Measurements from ENCODE around the gene APOM.

APOM gene

DNA sequence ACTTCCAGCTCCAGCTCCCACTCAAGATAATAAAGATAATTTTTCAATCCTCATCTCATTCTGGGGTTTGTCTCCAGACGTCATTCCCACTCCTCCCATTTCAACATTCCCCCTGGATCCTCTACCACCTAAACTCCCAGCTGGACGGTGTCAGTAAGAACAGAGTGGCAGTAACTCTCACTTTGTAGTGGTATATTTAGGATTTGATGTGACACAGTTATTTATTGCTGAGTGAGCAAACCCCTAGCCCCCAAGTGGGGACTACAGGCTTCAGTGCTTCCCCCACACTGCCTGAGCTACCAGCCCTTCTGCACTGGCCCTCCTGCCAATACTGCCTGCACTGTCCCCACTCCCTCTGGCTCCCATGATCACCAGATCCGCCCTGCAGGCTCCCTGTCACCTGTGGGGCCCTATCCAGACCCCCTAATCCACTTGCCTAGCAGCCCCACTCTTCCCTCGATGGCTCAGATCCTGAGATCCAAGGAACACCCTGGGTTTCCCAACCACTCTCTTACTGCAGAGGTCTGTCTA, 2.5 kb downstream of the APOM start:
- no peak for DNase-seq (ENCODE audit: low spot score)

DNA sequence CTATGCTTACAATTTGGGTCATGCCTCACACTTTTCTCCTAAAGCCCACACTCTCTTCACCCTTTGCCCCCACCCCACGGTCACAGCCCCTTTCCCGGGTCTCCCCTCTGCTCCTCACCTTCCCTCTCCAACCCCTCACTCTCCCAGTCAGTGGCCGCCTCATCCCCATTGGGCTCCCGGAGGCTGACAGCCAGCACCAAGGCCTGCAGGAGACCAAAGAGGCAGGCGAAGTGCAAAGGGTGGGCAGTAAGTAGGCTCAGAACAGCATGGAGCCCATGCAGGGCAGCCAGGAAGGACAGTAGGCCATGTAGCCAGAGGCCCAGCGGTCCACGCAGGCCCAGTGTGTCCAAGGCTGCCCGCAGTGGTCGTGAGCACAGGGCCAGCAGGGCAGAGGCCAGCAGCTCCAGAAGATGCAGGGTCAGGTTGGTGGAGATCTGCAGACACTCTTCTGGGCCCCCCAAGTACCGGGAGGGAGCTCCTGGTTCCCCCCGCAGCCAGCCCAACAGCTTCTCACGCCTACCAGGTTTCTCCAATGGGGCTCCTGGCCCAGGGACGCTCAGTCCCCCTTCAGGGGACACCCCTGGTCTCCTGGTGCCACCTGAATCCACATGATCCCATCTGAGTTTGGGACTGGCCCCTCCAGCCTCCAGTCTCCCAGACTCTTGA, 3.4 kb downstream of the APOM start:
- no peak for DNase-seq (ENCODE audit: low spot score)

DNA sequence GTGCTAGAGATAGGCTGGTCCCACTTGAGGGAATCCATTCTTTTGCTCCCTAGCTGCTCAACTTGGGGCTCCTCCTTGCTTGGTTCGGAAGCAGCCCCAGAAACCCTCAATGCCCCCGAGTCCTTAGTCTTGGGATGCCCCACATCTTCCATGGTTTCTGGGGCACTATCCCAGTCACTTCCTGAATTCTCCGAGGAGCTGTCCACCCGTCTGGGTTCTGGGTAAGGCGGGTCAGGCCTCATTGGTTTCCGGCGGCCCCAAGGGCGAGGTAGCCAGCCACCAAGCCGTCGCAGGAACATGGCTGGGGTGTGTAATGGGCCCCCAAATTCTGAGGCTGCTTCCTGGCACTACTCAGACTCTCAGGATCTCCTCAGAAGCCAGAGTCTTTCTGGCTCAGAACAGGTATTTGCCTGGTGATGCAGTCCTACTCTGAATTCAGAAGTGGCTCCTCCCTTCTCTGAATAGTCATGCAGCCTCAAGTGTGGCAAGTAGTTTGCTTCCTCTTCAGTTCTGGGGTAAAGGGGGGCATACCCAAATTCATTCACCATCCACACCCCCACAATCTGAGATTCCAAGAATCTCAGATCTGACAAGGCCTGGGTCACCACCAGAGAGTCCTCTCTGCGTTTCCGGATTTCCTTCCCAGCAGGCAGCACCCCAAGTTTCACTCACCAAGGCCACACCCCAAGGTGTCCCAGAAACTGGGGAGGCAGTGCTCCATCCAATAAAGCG, 4.1 kb downstream of the APOM start:
- peak; percentile 33 for DNase-seq (ENCODE audit: low spot score)

DNA sequence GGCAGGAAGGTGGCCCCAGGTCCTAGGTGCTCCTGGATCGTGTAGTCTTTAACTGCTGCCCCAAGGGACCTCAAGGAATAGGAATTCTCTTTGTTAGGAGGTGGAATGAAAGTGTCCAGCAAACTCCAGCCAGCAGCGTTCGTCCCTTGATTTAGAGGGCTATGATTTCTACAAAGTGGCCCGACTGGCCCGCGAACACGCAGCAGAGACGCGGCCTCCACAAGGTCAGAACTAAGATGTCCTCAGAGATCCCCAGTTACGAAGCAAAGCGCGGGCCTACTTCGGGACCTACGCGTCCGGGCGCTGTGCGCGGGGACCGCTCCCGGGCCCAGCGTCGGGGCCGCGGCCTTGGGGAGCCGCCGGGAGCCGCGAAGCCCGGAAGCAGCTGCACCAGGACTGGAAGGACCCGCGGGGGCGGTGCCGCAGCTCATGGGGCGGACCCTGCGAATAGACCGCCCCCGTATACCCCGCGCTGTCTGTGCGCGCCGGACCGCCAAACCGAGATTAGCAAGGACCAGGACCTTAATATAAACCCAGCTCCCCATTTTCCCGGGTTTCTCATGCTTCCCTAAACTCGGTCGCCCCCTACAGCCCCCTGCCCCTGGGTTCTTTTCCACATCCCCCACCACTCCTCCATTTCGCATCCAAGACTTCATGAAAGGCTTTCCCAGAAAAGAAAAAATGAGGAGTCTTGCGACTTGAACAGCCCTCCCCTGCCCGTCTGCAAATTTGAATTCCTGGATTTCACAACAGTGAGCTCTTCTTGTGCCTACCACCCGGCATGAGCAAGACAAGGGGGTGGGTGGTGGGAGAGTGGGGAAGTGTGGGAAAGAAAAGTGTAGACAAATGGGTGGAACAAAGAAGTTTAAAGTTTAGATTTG, 4.9 kb downstream of the APOM start, which contains the start of gene C6orf47:
Gene C6orf47, minus strand, starts transcription at position 398 of the 881 bp plus-strand sequence. CDS start 831 bp downstream, outside the sequence.
- peak; percentile 80 for DNase-seq (ENCODE audit: low spot score)

DNA sequence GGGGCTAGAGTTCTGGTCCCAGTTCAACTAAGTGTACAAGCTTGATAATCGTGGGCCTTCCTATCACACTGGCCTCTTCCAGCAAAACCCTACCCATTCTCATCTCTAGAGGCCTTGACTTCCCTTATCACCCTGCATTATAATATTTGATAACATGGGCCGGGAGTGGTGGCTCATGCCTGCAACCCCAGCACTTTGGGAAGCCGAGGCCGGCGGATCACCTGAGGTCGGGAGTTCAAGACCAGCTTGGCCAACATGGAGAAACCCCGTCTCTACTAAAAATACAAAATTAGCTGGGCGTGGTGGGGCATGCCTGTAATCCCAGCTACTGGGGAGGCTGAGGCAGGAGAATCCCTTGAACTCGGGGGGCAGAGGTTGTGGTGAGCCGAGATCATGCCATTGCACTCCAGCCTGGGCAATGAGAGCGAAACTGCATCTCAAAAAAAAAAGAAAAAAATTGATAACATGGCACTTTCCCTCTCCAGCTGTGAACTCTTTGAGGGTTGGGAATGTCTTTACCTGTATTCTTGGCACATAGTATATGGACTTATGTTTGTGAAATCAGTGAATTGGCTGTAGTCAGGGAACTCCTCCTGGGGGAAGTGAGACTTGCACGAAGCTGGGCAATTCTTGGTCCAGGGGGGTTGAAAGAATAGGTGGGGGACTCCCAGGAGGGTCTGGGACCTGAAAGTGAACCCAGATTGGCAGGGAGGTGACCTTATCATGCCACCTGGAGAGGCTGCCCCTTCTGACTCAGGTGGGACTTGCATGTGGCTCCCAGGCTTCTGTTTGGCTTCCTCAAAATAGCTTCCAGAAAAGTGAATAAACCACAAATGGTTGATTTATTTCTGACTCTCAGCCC, 5.8 kb downstream of the APOM start:
- no peak for DNase-seq (ENCODE audit: low spot score)

DNA sequence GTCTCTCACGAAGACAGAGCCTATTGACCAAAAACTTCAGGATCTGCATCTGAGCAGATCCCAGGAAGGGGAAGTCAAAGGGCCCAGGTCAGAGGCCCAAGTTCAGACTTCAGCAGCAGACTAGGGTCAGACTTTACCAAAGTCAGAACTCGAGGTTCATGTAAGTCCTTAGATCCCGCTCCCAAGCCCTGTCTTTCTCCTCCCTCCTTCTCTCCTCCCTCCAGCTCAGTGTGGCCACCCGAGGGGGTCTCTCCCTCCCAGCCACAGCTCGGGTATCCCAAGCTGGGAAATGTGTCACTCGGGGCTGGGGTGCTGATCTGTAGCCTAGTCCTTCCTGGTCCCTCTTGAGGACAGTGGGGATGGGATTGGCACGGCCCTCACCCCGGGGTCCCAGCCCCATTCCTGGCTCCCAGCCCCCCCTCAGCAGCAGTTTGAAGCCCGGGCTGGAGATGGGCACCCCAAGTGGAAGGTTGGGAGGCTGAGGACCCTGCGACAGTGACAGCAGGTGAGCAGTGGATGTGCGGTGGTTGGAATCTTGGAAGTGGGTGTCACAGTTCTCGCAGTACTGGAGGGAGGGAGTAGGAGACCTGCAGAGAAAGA, 6.5 kb downstream of the APOM start:
- no peak for DNase-seq (ENCODE audit: low spot score)

DNA sequence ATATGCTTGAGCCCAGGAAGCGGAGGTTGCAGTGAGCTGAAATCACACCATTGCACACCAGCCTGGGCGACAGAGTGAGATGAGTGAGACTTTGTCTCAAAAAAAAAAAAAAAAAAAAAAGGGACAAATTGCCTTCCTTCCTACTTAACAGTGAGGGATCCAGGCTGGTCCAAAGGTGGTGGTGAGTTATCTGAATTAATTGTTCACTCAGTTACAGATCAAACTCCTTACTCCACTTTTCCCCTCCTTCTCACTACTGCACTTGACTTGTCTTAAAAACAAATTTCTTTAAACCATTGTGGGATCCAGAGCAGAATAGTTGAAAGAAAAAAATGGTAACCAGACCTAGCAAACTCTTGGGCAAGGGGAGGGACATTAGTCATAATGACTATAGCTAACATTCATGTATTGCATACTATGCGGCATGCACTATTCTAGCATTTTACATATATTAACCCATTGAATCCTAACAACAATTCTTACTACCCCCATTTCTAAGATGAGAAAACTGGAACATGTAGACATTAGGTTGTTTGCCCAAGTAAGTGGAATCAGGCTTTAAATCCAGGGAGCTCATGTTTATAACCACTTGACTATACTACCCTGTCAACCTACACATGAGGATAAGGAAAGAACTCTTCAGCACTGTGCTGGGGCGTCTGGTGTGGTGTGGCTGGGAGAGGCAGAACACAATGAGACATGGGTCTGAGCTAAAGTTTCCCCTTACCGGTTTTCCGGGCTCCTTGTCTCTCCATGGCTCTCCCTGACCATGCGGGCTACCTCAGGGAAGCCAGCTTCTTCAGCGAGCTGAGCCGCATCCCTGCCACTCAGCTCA, 7.6 kb downstream of the APOM start:
- no peak for DNase-seq (ENCODE audit: low spot score)

DNA sequence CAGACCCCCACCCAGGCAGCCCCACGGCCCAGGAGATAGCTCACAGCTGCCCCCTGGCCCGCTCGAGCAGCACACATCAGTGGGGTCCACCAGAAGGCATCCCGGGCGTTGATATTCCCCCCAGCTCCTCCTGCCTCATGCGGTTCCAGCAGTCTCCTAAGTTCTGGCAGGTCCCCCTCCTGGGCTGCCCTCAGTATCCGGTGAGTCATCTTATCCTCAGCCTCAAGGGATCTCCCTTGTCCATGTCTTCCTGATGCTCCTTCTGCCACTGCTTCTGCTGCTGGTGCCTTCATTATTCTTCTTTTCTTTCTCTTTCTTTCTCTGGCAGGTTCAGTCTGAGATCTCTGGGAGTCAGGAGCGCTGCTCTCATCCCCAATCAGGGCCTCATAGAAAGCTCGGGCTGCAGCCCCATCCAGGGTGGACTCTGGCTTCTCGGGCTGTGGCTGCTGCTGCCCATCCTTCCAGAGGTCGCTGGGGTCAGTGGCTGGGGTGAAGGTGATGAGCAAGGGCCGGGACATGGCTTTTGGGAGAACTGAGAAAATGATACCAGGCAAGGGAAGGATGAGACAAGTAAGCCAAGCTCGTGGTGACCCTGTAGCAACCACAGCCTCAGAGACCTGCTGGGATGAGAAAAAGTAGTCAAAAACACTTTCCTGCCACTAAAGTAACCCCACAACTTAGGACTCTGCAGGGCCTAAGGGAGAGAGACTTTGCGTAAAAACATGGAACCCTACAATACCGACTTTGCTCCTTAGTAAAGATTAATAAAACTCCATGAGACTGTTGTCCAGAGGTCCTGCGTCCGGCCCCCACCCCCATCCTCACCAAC, 8.5 kb downstream of the APOM start:
- DNase-seq (ENCODE audit: low spot score), result no peak

DNA sequence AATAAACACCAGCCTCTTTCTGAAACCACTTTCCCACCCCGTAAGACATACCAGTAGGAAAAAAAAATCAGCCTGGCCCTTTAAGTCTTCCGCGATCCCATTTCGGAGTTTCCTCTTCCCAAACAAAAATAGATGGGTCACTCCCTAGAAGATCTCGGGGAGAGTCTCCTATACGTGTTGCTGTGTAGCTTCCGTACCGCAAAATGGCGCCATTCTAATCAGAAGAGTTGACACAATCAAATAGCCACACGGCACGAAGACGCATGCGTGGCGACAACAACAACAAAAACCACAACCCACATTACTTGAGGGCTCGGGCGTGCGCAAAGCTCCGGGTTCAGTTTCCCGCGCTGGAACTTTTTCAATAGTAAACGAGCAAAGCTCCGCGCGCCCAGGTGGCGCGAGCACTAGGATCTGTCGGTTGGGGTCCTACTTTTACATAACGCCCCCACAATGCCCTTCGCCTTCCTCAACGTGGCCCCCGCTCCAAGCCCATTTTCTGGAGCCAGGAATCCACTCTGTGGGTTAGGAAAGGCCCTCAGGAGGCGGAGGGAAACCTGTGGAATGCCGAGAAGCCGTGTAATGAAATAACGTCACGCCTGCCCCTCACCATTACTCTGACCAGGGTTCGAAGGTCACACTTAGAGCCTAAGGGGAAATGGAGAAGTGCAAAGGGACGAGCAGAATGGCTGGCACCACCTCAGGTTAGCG, 9.3 kb downstream of the APOM start, which contains the start of gene GPANK1:
Gene GPANK1, minus strand, starts transcription at position 208 of the 711 bp plus-strand sequence. CDS start 519 bp downstream, outside the sequence.
- DNase-seq (ENCODE audit: low spot score), result peak; percentile 87

DNA sequence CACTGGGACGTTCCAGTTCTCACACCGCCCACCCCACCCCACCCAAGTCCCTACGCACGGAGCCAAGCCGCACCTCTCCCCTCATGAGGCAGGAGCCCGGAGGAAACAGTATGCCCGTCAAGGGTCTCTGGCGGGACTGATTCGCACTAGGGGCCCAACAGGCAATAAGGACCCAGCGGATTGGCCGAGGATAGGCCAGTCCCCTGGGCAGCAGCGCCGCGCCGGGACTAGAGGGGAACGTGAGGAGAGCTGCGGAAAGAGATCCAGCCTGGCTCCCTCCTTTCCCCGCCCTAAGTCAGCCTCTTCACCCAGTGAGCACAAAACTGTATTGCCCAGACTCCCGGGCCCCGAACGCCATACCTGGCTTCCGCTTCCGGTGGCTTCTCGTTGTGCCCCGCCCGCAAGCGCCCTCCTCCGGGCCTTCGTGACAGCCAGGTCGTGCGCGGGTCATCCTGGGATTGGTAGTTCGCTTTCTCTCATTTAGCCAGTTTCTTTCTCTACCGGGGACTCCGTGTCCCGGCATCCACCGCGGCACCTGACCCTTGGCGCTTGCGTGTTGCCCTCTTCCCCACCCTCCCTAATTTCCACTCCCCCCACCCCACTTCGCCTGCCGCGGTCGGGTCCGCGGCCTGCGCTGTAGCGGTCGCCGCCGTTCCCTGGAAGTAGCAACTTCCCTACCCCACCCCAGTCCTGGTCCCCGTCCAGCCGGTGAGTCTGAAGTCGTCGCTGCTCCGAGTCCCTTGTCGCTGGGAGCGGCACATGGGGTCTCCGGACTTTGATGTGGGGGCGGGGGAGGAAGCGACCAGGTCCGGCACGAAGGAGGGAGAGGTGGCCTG, 10.0 kb downstream of the APOM start, which contains the start of gene CSNK2B:
Gene CSNK2B, plus strand, starts transcription at position 580 of the 836 bp plus-strand sequence. CDS start 752 bp downstream, outside the sequence.
- peak; percentile 98 for DNase-seq (ENCODE audit: low spot score)

DNA sequence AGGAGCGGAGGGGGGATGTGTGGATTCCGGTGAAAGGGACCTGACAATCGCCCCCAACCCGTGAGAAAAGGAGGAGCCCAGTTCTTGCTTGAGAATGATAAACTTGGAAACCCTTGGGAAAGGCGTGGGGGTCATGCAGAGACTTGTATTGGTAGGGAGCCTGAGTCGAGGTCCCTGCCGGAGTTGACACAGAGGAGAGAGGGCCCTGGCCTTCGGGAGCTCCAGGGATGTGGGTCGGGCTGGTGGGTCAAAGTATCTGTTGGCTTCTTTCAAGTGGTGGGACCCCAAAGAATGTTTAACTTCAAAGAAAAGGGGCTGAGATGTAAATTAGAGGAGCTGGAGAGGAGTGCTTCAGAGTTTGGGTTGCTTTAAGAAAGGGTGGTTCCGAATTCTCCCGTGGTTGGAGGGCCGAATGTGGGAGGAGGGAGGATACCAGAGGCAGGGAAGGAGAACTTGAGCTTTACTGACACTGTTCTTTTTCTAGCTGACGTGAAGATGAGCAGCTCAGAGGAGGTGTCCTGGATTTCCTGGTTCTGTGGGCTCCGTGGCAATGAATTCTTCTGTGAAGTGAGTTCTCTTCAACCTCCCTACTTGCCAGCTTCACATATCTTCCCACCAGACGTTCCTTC, 10.8 kb downstream of the APOM start:
- DNase-seq (ENCODE audit: low spot score), result no peak

DNA sequence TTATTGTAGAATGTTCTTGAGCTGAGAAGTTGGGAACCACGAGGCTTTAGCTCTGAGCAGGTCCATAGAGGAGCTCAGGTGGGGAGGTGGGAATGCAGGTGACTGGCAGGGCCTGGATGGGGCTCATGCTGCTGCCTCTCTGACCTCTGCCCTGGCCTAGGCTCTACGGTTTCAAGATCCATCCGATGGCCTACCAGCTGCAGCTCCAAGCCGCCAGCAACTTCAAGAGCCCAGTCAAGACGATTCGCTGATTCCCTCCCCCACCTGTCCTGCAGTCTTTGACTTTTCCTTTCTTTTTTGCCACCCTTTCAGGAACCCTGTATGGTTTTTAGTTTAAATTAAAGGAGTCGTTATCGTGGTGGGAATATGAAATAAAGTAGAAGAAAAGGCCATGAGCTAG, 14.0 kb downstream of the APOM start, which contains the start of gene LY6G5B:
Gene LY6G5B, plus strand, starts transcription at position 301 of the 400 bp plus-strand sequence. CDS start 975 bp downstream, outside the sequence.
- DNase-seq (ENCODE audit: low spot score), result no peak

DNA sequence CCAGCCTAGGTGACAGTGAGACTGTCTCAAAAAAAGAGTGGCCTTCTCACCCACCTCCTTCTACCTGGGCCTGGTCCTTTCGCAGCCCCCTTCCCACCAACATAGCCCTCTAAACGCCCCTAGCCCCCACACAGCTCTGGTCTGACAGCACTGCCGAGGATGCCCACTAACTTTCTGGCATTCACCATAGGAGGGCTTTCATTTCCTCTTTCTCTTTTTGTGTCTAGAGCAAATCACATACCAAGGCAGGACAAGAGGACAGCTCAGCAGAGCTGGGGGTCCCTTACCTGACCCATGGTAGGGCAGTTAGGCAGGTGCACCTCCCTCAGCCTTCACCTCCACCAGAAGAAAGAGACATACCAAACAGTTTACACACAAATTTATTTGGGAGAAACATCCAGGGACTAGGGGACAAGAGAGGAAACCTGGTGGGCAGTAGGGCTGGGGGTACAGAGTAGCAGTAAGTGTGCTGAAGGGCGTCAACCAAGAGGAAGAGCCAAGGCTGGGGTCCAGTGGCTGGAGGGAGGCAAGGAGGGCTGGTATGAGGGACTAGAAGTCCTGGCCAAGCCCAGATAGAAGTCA, 20.7 kb downstream of the APOM start:
- DNase-seq (ENCODE audit: low spot score), result no peak

DNA sequence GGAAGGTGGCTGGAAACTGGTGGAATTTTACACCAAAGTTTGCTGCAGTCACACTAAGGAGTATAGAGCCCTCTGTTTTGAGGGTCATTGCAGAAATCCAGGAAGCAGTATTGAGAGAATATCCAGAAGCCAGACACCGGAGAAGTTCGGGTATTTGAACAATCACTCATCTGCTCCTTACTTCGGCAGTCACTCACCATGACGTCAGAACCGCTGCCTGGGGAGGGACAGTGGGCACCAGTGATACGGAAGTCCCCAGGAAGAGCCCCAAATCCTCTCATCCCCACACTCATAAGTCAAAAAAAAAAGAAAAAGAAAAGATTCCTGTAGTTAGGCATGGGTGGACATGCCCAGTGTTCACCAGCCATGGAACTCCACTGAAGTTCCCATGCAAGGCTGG, 21.2 kb downstream of the APOM start:
- DNase-seq (ENCODE audit: low spot score), result no peak

DNA sequence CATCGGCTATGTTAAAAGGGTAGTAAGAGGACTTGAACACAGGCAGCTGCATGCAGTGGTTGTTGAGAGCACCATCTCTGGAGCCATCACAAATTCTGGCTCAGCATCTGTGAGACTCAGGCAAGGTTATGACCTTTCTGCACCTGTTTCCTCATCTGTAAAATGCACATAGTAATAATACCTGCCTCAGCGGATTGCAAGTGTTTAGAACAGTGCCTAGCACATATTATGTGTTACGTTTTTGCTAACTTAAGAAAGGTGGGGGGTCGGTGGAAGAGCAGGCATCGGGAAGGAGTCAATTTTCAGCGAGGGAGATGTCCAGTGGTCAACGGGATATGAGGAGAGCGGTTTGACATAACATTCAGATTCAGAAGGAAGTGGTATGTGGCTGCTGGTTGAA, 22.3 kb downstream of the APOM start:
- DNase-seq (ENCODE audit: low spot score), result no peak

Data from hematopoietic multipotent progenitor cell treated with erythropoietin and hydrocortisone succinate and interleukin-3 and kit ligand, for 15 days (in vitro differentiated cells).